Umbilical cord (tissue), 2 donors: ENCODE results near the gene DDO. TPM values are rescaled to one million over a fixed set of nuclear protein-coding genes. Genes with fewer than 3 reads are reported as not detected.

Experiments used
- DNase-seq: peaks from one replicate; pipeline ENCODE4 v3.0.0-alpha.2; 2015; ENCODE audit warnings: low spot score
- total RNA-seq: library from RNA; depleted of rRNA; stranded (reverse); fragments of >200 nt; gene quantifications from one replicate; pipeline ENCODE4 v1.2.3, GENCODE V29; 2014; ENCODE audit warnings: low replicate concordance; ENCODE audit not compliant: insufficient read depth

DDO gene
- total RNA-seq, 1 donor from 2014 or later: 0.48 TPM

- DNase-seq: no peak
Measured at GRCh38 chr6:110419028-110419739, 3.8 kb upstream of the DDO start.

DNA sequence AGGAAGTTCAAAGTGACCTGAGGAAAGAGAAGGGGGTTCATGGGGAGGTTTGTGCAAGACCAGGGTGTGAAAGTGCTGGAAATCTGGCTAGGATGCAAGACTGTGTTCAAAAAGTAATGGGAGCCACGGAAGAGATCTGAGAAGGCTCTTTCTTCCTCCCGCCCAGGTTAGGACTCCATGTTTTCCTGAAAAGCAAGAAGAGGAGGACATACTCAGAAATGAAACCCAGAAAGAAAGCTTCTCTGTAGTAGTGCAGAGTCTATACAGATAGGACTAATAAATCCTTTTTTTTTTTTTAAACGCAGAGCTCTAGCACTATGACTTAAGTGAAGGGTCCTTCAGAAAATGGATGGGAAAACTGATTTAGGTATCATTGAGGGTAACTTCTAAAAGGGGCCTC lies 3.2 kb upstream of the DDO start:
- no peak for DNase-seq

DNA sequence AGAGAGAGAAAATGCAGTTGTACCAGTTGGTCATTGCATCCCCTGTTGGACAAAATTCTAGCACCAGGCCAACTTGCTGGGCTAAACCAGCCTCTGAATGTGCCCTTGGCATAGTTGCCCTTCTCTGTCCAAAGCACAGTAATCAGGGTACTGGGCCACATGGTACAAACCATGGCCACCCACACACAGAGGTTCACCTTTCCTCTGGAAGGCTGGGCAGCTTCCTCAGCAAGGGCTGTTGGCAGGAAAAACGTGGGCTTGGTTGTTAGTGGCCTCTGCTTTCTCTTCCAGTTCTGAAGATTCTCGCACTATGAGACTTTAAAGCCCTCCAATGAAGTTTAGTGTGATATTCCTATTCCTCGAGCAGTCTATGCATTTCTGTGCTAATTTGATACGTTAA lies 706 bp downstream of the DDO start:
- DNase-seq: no peak

DNA sequence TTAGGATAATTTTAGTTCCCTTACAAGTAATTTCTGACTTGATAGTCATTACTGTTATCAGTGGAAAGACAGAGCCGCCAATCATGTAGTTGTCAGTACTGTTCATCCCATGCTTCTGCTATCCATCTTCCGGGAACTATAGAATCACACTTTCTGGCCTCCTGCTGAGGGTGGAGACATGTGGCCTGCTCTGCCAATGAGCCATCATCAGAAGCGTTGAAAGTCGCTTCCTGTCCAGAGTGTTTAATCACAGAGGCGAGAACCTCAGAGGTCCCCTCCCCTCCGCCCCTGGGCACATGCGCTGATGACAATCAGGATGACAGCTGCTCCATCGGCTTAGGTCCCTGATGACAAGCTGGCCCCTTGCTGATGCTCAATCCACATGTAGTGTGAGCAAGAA lies 3.0 kb downstream of the DDO start:
- DNase-seq: no peak

DNA sequence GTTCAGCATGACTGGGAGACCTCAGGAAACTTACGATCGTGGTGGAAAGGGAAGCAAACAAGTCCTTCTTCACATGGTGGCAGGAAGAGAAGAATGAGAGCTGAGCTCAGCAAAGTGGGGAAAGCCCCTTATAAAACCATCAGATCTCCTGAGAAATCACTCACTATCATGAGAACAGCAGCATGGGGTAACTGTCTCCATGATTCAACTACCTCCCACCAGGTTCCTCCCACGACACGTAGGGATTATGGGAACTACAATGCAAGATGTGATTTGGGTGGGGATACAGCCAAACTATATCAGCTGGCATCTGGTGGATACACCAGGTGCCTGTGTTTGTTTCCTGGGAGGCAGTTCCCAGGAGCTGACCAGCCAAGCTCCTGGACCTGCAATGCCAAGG lies 4.9 kb downstream of the DDO start:
- DNase-seq: no peak

- no peak for DNase-seq
Measured at GRCh38 chr6:110409794-110410193, 5.6 kb downstream of the DDO start.

DNA sequence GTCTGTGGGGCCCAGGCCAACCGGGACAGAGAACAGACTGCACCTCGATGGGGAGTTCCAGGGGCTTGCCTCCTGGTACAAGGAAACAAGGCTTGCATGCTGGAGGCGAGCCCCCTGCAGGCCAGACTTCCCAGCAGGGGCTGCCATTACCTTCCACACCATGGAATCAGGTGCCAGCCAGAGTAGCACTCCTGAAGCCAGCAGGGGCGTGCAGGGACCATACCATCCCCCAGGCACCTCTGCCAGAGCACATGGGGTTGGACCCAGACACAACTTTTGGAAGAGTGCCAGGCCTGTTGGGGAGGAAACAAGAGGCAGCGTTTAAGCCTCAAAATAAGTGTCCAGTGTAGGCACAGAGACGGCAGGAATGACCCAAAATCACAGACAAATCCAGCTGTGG lies 6.5 kb downstream of the DDO start:
- DNase-seq: no peak

DNA sequence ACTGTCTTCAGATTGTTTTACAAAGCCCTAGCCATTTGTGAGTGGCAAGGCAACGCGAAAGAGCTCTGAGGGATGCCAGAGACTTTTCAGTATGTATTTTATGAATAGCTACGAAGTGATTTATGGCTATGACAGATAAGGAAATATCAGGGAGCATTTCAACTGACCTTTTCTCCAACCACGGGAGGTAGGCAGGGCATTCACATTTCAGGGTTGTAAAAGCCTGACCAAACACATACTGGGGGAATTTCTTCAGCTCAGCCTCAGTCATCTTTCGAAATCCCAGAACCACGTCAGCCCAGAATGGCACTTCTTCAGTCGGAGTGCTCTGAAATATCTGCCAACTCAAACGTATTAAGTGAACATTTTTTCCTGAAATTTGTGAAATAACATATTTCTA lies 10.8 kb downstream of the DDO start:
- DNase-seq: peak; percentile 72

DNA sequence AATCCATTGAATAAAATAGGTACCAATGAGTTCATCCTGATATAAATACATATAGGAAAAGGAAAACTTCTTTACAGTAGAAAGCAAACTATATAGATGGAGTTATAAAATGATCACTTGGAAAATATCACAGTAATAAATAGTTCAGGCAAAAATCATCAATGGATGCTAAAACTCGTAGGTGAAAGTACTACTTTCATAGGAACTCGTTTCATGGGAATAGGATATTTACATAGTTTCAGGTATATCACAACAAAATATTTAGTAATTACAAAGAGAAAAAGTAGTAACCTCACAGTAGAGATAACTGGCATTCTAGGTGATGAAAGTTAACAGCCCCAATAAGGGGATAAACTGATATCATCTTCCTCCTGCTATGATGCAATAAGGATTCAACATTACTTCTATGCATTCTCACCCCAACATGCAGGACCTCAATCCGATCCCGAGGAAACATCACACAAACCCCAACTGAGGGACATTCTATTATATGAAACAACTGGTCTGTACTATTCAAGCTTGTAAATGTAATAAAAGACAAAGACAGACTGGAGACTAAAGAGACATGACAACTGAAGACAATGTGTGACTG lies 13.7 kb downstream of the DDO start:
- DNase-seq: no peak

- DNase-seq: no peak
Measured at GRCh38 chr6:110400208-110400607, 15.2 kb downstream of the DDO start.

DNA sequence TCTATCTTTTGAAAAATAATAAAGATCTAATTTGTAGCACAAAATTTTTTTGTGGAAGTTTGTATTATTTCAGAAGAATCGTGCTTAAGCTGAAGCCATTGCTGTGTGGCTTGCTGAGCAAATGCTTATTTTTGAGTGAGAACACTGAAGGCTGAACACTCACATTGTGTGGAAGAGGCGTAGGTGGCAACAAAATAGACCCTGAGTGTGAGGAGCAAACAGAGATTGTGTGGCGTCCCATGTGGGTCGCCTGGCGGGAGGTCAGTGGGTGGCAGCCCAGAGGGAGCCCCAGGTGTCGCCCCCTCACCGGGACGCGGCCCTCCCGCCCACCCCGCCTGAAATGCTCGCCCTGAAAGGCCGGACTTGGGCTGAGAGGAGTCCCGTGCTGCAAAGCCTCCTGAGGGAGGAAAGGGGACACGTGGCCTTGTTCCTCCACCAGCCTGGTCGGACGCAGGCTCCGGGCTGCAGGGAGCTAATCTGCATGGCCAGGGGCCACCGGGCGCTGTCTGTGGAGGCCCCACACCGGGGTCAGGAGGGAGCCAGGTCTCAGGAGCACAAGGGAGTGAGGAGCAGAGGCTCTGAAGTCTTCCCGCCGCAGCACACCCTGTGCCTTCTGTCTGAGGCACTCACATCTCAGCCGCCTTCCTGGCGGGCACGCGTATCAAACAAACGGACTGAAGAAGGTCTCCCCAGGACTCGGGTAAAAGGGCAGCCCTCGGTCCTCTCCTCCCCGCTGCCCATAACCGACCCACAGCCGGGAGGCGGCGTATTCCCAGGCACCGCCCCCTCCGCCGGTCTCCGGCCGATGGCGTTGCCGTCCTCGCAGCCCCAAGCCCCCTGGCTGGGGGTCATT lies 15.9 kb downstream of the DDO start:
- no peak for DNase-seq

- DNase-seq: no peak
Measured at GRCh38 chr6:110398778-110399177, 16.6 kb downstream of the DDO start.

DNA sequence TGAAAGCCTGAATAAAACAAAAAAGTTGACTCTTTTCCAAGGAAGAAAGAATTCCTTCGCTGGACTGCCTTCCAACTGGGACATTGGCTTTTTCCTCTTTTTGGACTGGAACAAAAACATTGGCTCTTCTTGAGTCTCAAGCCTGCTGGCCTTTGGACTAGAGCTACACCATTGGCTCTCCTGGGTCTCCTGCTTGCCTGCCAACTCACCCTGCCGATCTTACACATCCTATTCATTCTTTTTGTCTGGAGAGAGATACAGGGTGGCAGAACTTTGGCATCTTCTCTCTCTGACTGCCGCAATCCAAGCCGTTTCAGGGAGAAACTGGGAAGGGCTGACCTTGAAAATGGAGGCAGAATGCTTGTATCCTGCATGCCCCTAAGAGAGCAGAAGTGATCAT lies 20.2 kb downstream of the DDO start:
- no peak for DNase-seq

- DNase-seq: no peak
Measured at GRCh38 chr6:110394409-110394808, 21.0 kb downstream of the DDO start.

- no peak for DNase-seq
Measured at GRCh38 chr6:110392727-110393126, 22.6 kb downstream of the DDO start.

DNA sequence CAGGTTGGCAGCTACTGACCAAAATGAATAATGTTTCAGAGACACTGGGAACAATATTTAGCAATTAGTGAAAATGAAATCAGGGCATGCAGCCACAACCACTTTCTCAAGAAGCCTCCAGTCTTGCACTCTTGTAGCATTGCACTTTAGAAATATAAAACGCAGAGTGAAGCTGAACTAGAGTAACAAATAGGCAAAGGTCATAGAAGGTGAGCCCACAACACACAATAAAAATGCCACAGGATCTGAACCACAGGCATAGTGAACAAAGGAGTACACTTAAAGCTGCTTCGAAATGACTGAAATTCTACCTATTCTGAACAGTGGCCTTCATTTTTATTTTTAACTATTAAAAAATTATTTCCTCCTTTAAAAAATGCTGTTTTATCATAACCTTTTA lies 25.0 kb downstream of the DDO start:
- no peak for DNase-seq

DNA sequence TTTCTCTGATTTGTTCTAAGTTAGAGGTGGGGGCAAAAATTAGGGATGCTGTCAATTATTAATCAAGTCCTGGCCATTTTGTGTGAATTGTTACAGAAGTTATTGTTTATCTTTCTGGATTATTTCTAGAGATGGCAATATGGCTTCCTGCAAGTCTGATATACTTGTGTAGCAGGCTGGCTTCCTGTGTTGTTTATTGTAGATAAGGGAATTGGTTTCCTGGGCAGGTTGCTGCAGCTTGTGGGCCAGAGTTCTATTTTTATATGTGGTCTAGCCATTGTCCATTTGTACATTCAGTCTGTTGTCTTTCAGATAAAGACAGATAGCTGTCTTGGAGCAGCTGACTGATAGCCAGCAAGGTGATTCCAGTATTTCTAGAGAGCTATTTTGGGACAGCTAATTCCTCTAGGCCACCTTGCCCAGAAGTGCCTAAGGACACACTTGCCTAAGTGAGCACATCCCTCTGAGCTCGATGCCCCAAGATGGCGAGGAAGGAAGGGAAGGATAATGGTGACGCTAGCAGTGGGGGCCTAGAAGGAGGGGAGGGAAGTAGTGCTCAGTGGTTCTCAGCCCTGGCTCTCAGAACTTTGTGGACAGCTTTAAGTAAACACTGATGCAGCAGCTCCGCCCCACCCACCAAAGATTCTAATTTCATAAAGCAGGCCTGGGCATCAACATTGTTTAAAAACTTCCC lies 25.5 kb downstream of the DDO start:
- DNase-seq: no peak

GRCh38 chr6:110387986-110388385 lies 27.4 kb downstream of the DDO start:
- DNase-seq: no peak

GRCh38 chr6:110385458-110385863 lies 29.9 kb downstream of the DDO start:
- DNase-seq: no peak

DNA sequence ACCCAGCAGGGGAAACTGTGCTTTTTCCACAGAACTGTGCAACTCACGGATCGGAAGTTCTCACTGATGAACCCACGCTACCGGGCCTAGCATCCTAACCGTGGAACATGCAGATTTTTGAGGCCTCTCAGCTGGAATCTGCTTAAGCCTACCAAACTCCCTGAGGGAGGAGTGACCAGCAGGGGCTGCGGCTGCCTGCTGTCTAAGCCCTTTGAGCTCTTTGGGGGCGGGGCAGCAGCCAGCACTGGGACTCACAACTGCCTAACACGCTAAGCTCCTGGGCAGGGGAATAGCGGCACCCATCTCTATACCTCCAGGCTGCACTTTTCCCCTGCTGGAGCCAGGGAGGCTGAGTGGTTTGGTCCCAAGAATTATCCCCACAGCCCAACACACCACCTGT lies 36.8 kb downstream of the DDO start:
- DNase-seq: peak; percentile 80

DNA sequence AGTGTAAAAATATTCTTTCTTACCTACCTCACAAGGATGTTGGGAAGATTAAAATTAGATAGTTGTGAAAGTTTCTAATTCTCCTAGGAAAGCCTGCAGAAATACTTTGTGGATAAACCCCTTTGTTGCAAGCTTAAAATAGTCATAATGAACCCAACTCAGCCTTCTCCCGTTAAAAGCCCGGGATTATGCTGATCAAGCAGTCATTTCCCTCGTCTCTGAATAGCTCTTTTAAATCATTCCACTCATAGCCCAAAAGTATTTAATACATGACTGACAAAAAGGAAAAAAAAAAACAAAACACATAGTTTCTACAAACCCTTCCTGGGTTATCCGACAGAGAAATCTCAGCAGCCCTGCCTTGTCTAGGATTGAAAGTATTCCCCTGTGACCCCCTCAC lies 46.3 kb downstream of the DDO start:
- DNase-seq: peak; percentile 75

- DNase-seq: no peak
Measured at GRCh38 chr6:110368284-110368683, 47.1 kb downstream of the DDO start.
